ENCODE measurements around the gene A2M. TPM values are rescaled to one million over a fixed set of nuclear protein-coding genes. Genes with fewer than 3 reads are reported as not detected.

The A2M gene
- polyA plus RNA-seq, 3 donors from 2014 or later: 1.3 to 1.5 TPM; not detected in 1

DNA sequence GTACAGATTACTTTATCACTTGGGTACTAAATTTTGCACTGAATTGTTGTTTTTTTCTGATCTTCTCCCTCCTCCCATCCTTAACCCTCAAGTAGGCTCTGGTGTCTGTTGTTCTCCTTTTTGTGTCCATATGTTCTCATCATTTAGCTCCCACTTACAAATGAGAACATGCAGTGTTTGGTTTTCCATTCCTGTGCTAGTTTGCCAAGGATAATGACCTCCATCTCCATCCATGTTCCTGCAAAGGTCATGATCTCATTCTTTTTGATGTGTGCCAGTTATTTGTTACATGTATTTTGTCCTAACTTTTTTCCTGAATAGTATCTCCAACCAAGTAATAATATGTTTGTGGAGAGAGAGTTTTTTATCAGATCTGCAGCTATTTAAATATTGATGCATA lies 44.2 kb downstream of the A2M start:
- Mint-ChIP-seq H3K27me3 (ENCODE audit: low read depth in 3 of 3) (peaks cover 0 to 3% (median 3%) of the 10 kb centered on the region in 3 donors), H3K4me3 (no peak overlapping the region), H3K27ac (peak overlapping the region in 1 of 6 donors; percentile 15), H3K9me3 (no peaks in the 10 kb centered on the region), H3K4me1 (peaks cover 0 to 4% of the 10 kb centered on the region in 2 donors), H3K36me3 (peaks cover 0 to 9% (median 0%) of the 10 kb centered on the region in 3 donors)
- DNase-seq: no peak

DNA sequence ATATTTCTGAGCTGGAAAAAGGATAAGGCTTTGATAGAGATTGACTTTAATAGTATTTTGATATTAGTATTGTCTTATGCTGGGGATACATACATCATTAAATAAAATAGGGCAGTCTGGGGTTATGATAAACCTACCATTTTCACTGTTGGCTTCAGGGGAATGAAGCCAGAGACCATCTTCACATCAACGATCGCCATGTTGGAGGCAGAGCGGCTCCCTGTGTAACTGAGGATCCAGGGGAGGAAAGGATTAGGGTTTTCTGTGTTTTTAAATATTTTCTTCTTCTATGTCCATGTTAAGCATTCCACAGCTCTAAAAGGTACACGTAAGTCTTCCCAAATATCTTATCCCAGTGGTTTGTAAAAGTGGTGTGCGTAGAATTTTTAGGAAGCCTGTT lies 45.4 kb downstream of the A2M start:
- no peak overlapping the region for H3K27ac Mint-ChIP-seq
- no peaks in the 10 kb centered on the region for H3K9me3 Mint-ChIP-seq

DNA sequence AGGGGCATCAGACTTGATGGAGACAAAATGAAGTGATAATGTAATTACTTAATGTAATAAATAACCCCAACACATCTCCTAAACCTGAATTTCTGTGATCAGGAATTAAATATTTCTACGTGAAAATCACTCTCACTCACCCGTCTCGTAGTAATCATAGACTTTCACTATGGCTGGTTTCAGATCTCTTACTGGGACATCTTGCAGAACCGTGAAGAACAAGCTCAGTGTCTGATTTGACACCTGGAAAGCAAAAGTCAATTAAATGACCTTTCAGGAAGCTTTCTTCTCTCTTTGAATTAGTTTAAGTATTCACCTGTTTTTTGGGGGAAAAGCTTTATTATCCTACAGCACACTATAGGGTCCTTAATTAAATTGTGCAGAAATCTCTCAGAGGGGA lies 47.1 kb downstream of the A2M start:
- peaks cover 0 to 9% (median 0%) of the 10 kb centered on the region in 3 donors for H3K36me3 Mint-ChIP-seq
- peak overlapping the region in 2 of 6 donors; percentile 7 to 49 for H3K27ac Mint-ChIP-seq
- no peak overlapping the region for H3K4me3 Mint-ChIP-seq
- H3K27me3 Mint-ChIP-seq (ENCODE audit: low read depth in 3 of 3): peaks cover 0 to 5% (median 3%) of the 10 kb centered on the region in 3 donors
- no peak for DNase-seq
- H3K4me1 Mint-ChIP-seq: peaks cover 6 to 7% of the 10 kb centered on the region in 2 donors
- no peaks in the 10 kb centered on the region for H3K9me3 Mint-ChIP-seq

More for the DNA sequence above, 45.4 kb downstream of the A2M start:
- Mint-ChIP-seq H3K36me3 (peaks cover 0 to 9% (median 0%) of the 10 kb centered on the region in 3 donors), H3K27me3 (ENCODE audit: low read depth in 3 of 3) (peaks cover 0 to 5% (median 1%) of the 10 kb centered on the region in 3 donors), H3K4me3 (no peak overlapping the region), H3K4me1 (peaks cover 0 to 4% of the 10 kb centered on the region in 2 donors)
- no peak for DNase-seq

DNA sequence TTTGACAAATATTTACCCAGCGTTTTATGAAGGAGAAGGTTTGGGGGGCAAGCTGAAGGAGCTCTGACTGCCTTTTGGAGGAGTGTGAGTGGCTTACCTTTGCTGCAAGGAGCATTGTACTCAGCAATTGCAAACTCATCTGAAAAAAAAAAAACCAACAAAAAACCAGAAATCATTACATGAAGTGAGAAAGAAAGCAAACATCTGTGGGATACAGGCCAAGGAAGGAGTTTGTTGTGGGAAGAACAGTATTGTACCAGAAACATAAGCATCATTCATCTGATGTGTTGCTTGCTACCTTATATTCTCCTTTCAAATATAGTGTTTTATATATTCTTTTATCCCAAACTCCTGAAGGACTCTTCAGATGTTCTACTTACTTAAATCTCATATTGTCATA lies 47.6 kb downstream of the A2M start:
- Mint-ChIP-seq H3K27me3 (ENCODE audit: low read depth in 3 of 3) (peaks cover 0 to 5% (median 2%) of the 10 kb centered on the region in 3 donors), H3K9me3 (no peaks in the 10 kb centered on the region)
- no peak for DNase-seq

DNA sequence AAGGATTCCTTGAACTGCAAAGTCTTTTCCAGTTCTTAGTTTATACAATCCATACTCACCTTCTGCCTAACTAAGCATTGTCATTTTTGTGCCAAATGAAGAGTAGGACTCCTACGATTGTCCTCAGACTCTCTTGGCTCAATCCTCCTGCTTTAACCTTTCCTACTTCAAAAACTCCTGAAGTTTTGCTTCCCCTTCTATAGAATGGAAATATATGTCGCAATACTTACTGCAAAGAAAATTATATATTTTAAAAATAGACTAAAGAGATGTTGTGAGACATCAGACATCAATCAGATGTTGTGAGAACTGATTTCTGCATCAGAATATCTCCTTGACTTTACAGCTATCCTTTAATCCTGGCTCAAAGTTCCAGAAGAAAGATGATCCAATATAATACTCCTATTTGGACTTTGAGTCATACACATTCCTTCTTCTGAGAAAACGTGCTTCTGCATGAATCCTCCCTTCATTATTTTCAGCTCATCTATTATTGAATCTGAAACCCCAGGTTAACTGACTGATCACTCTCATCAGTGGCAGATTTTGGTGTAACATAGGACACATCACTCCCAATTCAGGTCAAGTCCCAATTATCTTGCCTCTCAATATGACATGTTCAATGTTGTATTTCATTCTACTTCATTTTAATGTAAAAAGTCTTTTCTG lies 48.8 kb downstream of the A2M start:
- peaks cover 7 to 11% of the 10 kb centered on the region in 2 donors for H3K4me1 Mint-ChIP-seq
- H3K27me3 Mint-ChIP-seq (ENCODE audit: low read depth in 3 of 3): peaks cover 0 to 5% (median 2%) of the 10 kb centered on the region in 3 donors
- no peaks in the 10 kb centered on the region for H3K9me3 Mint-ChIP-seq
- DNase-seq: no peak
- peak overlapping the region in 1 of 5 donors; percentile 42 for H3K4me3 Mint-ChIP-seq
- peaks cover 0 to 9% (median 0%) of the 10 kb centered on the region in 3 donors for H3K36me3 Mint-ChIP-seq
- H3K27ac Mint-ChIP-seq: peak overlapping the region in 2 of 6 donors; percentile 23 to 32

More for the DNA sequence above, 47.6 kb downstream of the A2M start:
- no peak overlapping the region for H3K4me3 Mint-ChIP-seq
- H3K36me3 Mint-ChIP-seq: peaks cover 0 to 9% (median 0%) of the 10 kb centered on the region in 3 donors
- H3K4me1 Mint-ChIP-seq: peaks cover 7 to 11% of the 10 kb centered on the region in 2 donors
- peak overlapping the region in 2 of 6 donors; percentile 7 to 32 for H3K27ac Mint-ChIP-seq

DNA sequence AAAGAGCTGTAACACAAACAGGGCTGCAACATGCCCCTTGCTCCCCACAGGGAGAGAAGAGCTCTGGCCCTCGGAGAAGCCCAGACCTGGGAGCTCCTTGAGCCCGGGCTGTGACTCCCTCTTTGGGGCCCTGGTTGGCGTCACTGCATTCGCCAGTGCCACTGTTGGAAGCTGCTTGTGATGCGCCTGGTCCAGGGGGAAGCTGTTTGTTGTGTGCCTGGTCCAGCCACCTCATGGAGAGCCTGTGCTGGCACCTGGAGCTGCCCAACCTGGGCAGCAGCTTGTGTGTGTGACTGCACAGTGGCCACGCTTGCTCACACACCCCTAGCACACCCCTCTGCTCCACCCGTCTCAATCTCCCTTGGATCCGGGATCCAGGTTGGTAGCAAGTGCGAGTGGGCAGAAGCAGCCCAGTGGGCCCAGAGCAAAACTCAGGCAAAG lies 49.5 kb downstream of the A2M start:
- Mint-ChIP-seq H3K9me3 (no peaks in the 10 kb centered on the region), H3K27ac (peak overlapping the region in 3 of 6 donors; percentile 29 to 69 (median 48)), H3K4me3 (peak overlapping the region; percentile 46 to 68 (median 55)), H3K4me1 (peaks cover 7 to 11% of the 10 kb centered on the region in 2 donors), H3K27me3 (ENCODE audit: low read depth in 3 of 3) (peaks cover 0 to 5% (median 2%) of the 10 kb centered on the region in 3 donors), H3K36me3 (peaks cover 0 to 6% (median 0%) of the 10 kb centered on the region in 3 donors)
- DNase-seq: no peak

DNA sequence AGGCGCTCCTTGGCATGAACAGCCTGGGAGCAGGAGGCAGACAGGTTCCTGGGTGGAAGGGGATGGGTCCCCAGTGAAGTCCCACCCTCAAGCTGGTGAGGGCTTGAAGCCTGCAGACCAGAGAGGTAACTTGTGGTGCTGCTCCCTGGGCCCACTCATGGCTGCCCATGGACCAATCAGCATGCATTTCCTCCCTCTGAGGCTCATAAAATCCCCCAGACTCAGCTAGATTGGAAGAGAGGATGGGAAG lies 50.2 kb downstream of the A2M start:
- Mint-ChIP-seq H3K36me3 (peaks cover 0 to 6% (median 0%) of the 10 kb centered on the region in 3 donors), H3K27me3 (ENCODE audit: low read depth in 3 of 3) (peaks cover 0 to 5% (median 2%) of the 10 kb centered on the region in 3 donors), H3K27ac (peak overlapping the region in 2 of 6 donors; percentile 13 to 48), H3K4me1 (peaks cover 7 to 11% of the 10 kb centered on the region in 2 donors), H3K9me3 (no peaks in the 10 kb centered on the region), H3K4me3 (peak overlapping the region in 2 of 5 donors; percentile 38 to 66)
- DNase-seq: no peak

DNA sequence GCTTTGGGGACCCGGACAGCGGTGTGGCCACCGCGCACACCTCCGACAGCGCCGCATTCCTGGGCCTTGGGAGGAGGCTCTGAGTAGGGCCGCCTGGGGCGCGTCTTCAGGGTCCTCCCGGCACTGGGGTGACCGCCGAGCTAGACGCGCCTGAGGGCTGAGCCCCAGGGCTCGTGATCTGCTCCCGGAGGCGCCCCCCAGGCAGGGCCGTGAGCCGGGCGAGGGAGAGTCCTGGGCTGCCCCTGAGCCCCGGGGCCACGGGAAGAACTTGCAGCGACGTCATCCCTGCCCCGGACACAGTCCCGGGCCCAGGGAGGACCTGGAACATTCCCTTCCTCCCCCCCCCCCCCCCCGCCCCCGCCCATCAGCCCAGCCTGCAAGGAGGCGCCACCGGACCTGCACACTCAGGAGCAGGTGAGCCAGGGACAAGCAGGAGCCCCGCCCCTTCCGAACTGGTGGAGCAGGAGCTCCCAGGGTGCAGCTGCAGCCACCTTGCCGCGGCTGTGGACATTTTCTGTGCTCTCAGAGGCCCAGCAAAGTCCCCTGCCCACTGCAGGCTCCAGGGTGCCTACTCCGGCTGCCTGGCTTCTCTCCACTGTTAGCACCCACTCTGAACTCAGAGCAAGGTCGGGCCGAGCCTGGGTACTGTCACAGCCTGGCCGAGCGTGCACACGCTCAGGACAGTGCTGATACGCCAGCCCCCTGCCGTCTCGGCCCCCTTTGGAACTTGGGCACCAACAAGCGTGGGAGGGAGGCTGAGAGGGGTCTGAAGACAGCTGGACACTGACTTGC lies 50.7 kb downstream of the A2M start:
- peak overlapping the region in 1 of 6 donors; percentile 13 for H3K27ac Mint-ChIP-seq
- DNase-seq: peak in 2 of 3 donors; percentile 5 to 7
- H3K27me3 Mint-ChIP-seq (ENCODE audit: low read depth in 3 of 3): peaks cover 0 to 5% (median 2%) of the 10 kb centered on the region in 3 donors
- peaks cover 0 to 6% (median 0%) of the 10 kb centered on the region in 3 donors for H3K36me3 Mint-ChIP-seq
- H3K4me1 Mint-ChIP-seq: peaks cover 7 to 11% of the 10 kb centered on the region in 2 donors
- no peaks in the 10 kb centered on the region for H3K9me3 Mint-ChIP-seq
- H3K4me3 Mint-ChIP-seq: peak overlapping the region; percentile 77 to 87 (median 79)

DNA sequence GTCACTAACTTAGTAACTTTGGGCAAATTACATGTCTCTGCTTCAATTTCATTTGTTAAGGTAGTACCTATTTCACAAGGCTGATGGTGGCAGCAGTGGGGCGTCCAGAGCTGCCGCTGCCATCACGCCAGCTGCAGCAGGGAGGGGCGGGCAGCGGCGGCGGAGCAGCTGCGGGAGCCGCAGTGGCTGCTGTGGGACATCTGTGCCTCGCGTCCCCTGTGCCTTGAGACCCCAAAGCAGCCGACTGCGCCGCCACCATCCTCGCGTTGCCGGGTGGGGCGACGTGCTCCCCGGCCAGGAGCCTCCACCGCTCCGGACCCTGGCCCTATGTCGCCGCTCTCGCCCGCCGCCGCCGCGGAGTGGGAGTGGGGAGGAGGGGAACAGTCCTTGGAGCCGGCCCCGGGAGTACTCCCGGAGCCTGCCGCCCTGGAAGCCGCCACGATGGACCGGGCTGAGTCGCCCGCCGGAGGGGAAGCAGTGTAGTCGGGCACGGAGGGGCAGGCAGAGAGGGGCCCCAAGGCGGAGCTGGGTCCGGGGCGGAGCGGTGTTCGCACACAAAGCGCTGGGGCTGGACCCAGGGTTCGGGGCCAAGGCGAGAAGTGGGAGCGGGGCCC lies 51.4 kb downstream of the A2M start:
- no peaks in the 10 kb centered on the region for H3K9me3 Mint-ChIP-seq
- peaks cover 0 to 6% (median 0%) of the 10 kb centered on the region in 3 donors for H3K36me3 Mint-ChIP-seq
- peaks cover 0 to 5% (median 2%) of the 10 kb centered on the region in 3 donors for H3K27me3 Mint-ChIP-seq (ENCODE audit: low read depth in 3 of 3)
- peak overlapping the region in 4 of 6 donors; percentile 53 to 79 (median 68) for H3K27ac Mint-ChIP-seq
- H3K4me3 Mint-ChIP-seq: peak overlapping the region; percentile 77 to 87 (median 79)
- peaks cover 7 to 11% of the 10 kb centered on the region in 2 donors for H3K4me1 Mint-ChIP-seq
- DNase-seq: peak; percentile 14 to 36 (median 27)

DNA sequence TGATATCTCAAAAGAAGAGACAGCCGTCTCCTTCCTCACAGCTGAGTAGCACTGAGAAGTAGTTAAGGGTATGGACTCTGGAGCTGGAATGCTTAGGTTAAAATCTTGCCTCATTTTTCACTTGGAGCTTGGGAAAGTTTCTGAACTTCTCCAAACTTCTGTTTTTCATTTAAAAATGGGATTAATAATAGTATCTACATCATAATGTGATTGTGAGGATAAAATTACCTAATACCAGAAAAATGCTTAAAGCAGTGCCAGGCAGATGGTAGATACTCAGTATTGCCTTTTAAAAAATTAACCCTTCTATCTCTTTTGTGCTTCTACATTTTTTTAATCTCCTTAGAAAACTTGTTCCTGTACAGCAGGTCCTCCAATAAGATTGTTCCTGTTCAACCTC lies 63.1 kb downstream of the A2M start:
- no peak for DNase-seq
- Mint-ChIP-seq H3K36me3 (no peaks in the 10 kb centered on the region), H3K4me1 (peaks cover 3 to 14% of the 10 kb centered on the region in 2 donors), H3K27ac (peak overlapping the region in 1 of 6 donors; percentile 31), H3K4me3 (no peak overlapping the region), H3K9me3 (no peaks in the 10 kb centered on the region), H3K27me3 (ENCODE audit: low read depth in 3 of 3) (peaks cover 0 to 2% (median 0%) of the 10 kb centered on the region in 3 donors)

DNA sequence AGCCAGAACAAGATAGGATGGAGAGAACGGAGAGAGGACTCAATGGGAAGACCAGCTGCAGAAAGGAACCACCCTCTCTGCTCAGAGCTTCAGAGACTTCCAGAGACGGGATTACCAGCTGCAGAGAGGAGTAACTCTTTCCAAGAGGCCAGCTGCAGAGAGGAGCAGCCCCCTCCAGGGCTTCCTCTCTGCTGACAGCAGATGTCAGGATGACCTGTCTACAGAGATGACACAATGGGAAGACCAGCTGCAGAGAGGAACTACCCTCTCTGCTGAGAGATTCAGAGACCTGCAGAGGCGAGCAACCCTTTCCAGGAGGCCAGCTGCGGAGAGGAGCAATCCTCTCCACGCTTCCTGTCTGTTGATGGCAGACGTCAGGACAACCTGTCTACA lies 64.6 kb downstream of the A2M start:
- no peak overlapping the region for H3K4me3 Mint-ChIP-seq
- no peak for DNase-seq
- peak overlapping the region in 3 of 6 donors; percentile 34 to 71 (median 69) for H3K27ac Mint-ChIP-seq
- H3K27me3 Mint-ChIP-seq (ENCODE audit: low read depth in 3 of 3): peaks cover 0 to 2% (median 0%) of the 10 kb centered on the region in 3 donors
- H3K36me3 Mint-ChIP-seq: peaks cover 0 to 1% (median 0%) of the 10 kb centered on the region in 3 donors
- H3K4me1 Mint-ChIP-seq: peaks cover 11 to 26% of the 10 kb centered on the region in 2 donors
- no peaks in the 10 kb centered on the region for H3K9me3 Mint-ChIP-seq

DNA sequence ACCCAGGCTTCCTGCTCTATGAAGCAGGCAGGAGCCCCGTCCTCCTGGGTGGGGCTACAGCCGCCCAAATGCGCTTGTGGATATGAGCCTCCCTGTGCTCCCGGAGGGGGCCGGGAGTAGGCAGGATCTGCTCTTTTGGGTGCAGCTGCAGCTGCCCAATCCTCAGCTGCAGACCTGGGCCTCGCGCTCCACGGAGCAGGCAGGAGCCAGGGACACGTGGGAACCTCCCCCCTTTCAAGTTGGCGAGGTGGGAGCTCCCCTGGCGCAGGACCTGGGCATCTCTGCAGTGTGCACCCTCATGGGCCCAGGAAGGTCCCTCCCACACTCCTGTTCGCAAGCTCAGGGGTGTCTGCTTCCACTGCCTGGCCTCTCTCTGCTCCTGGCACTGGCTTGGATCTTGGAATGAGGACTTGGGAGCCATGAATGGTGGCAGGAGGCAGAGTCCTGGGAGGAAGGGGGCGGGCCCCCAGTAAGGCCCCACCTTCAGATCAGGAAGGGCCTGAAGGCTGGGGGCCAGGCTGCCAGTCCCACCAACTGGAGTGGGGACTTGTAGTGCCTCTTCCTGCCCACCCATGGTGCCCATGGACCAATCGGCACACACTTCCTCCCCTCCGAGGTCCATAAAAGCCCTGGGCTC lies 65.1 kb downstream of the A2M start:
- DNase-seq: no peak
- H3K4me1 Mint-ChIP-seq: peaks cover 16 to 31% of the 10 kb centered on the region in 2 donors
- peaks cover 0 to 2% (median 0%) of the 10 kb centered on the region in 3 donors for H3K27me3 Mint-ChIP-seq (ENCODE audit: low read depth in 3 of 3)
- peaks cover 2 to 6% (median 2%) of the 10 kb centered on the region in 3 donors for H3K36me3 Mint-ChIP-seq
- no peaks in the 10 kb centered on the region for H3K9me3 Mint-ChIP-seq
- no peak overlapping the region for H3K4me3 Mint-ChIP-seq
- H3K27ac Mint-ChIP-seq: peak overlapping the region in 2 of 6 donors; percentile 25 to 34

DNA sequence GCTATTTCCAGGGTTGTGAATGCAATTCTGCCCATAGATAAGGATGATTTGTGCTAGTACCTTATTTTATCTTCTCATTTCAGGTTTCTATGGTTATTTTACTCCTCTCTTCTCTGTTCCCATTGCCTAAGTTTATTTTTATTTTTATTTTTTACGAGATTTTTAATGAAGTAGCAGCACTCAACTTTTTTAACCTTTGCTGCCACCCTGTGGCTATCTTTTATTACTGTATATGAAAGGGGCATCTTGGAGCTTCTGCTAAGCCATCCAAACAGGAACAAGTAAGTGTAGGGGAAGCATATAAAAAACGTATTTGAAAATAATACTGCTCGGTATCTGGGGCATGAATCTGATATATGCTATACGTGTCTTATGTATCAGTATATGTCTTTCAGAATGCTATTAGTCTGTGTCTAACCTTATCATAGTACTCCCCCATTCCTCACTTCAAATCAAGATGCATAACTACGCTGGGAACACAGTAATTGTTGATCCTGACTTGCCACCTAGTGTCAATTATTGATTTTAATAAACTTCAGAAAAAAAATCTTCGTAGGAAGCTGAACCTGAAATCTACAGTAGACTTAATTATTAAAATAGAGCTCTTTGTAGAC lies 66.1 kb downstream of the A2M start:
- Mint-ChIP-seq H3K4me1 (peaks cover 17 to 31% of the 10 kb centered on the region in 2 donors), H3K27ac (peak overlapping the region in 2 of 6 donors; percentile 20 to 60), H3K27me3 (ENCODE audit: low read depth in 3 of 3) (peaks cover 0 to 2% (median 0%) of the 10 kb centered on the region in 3 donors), H3K36me3 (peaks cover 9 to 11% (median 10%) of the 10 kb centered on the region in 3 donors), H3K9me3 (no peaks in the 10 kb centered on the region), H3K4me3 (no peak overlapping the region)
- DNase-seq: peak; percentile 30 to 45 (median 39)

Measured in immature natural killer cell (primary cell).